GM18505 (cell line): Measurements from ENCODE around the gene OSBPL9.
"Not testable (repeated sequence)": the region's sequence is repeated elsewhere in the genome, so short reads cannot be mapped to it uniquely, and the experiment has no call there.

Experiments
- ATAC-seq: cut with Tn5 transposase; IDR thresholded peaks from one replicate; pipeline ENCODE4 v1.9.1; 2021; ENCODE audit not compliant: unreplicated experiment
- POLR2A ChIP-seq: IDR thresholded peaks from 4 replicates; pipeline ENCODE4 v1.6.1; 2011; ENCODE audit warnings: borderline replicate concordance; ENCODE audit not compliant: insufficient read depth, insufficient read length; ENCODE audit errors: extremely low read depth

Gene OSBPL9

DNA sequence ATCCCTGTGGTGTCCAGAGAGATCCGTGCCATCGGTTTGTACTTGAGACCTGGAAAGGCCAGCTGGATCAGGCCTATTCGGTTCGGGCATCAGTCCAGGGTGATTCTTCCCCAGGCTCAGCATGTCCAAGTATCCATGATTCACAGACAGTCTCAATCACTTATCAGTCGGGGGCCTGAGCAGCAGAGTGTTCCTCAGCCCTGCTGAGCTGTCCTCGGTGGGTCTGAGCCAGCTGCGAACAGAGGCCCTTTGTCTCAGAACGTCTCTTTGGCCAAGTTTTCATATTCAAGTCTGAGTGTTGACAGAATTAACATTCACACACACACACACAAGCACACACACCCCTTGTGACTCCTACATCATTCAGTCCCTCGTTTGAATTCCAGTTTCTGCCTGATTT is 33.4 kb upstream of the OSBPL9 start:
- no peak for ATAC-seq
- no peak for TF ChIP-seq POLR2A

DNA sequence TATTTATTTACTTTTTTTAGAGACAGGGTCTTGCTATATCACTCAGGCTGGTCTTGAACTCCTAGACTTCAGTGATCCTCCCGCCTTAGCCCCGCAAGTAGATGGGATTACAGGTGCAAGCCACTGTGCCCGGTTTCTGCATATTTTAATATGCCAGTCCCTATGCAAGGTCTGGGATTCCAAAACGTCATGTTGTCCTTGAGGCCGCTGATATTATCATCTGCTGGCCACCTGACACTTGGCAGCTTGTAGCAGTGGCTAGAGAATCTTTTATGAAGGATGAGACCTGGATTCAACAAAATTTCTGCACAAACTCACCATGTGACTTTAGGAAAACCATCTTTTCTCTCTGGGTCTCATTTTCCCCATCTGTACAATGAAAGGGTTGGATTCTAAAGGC is 32.9 kb upstream of the OSBPL9 start:
- no peak for TF ChIP-seq POLR2A
- ATAC-seq = no peak

DNA sequence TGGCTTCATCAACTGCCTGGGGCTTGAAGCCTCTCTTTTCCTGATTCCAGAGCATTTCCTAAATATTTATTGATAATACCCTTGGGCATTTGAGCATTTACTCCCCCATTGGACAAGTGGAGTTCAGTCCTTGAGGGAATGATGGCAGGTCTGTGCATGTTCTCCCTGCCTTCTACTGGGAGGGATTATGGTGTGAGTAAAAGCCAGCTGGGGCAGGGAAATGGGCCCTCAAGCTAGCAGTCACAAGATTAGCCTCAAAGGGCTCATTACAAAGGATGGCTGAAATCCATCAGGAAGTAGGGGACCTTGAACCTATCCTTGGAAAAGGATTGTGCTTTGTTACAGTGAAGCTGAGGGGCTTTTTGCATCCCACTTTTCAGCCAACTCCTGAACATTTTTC is 24.2 kb upstream of the OSBPL9 start:
- TF ChIP-seq POLR2A = no peak
- no peak for ATAC-seq

DNA sequence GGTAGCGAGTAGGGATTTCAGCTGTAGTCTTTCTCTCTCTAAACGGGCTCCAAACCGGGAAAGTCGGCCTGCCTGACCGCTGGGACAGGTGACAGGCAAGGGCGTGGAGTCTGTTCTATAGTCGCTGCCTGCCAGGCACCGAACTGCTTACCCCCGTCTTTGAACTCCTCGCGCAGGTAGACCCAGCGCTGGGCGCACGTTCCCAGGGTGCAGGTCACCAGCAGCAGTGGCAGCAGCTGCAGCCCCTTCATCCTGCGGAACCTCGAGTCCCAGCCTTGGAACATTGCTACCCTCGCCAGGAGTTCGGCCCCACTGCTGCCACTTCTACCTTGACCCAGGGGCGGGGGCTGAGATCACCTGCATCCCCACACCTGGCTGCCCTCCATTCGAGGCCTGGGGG is 22.2 kb upstream of the OSBPL9 start:
- no peak for ATAC-seq
- TF ChIP-seq POLR2A = no peak

DNA sequence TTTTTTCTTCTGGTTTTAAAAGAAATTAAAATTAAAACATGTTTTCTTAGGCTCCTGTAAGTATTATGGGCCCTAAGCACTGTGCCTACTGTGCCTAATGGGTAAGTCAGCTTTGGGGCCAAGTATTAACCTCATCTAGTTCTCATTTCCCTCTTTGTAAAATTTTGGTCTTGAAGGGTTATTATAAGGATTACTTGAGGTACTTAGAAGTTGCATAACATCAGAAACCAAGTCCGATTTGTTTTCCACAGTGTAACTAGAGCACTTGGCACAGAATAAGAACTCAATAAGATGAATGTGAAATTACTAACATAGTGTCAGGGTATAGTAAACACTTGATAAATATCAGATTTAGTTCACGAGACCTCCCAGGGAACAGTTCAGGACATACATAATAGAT is 16.4 kb upstream of the OSBPL9 start:
- ATAC-seq = no peak
- no peak for TF ChIP-seq POLR2A

DNA sequence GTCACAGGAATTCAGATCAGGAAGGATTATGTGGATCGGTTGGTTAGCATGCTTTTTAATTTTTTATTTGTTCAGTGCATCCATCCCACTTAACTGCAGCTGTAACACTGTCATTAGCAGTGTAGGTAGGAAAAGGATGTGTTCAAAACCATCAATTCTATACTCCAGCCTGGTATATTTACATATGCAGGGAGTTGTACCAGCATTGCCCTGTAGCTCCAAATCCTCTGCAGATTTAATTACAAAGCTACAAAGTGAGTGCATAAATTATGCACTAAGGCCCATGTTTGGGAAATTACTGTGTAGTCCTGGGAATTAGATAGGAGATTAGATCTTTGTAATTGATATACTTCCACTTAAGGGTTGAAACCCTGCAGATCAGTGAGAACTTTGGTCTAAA is 15.9 kb upstream of the OSBPL9 start:
- no peak for TF ChIP-seq POLR2A
- no peak for ATAC-seq

DNA sequence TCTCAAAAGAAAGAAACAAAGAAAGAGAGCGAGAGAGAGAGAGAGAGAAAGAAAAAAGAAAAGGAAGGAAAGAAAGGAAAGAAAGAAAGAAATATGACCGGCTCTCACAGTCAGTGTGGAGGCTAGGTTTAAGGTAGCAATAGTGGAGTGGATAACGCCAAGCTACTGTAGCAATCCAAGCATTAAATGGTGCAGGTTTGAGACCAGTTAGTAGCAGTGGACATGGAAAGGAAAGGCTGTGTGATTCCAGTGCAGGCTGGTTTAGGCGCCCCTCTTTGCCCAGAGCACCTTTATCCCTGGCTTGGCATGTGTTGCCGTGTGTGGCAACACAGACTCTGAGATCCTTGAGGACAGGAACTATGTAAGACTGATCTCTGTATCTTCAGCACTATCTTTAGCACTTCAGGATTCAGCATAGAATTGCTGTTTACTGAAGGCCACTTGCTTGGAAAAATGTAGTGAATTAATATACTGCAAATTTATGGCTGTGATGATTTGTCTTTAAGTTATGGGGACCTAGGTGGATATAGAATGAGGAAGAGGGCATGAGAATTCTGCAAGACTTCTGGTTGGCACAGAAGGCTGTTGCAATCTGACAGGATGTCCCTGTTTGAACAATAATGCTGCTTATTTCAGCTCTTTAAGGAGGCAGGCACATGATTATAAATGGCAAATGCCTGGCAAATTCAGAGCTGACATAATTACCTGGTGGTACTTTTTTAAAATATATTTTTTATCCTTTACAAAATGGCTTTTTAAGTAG is 10.8 kb upstream of the OSBPL9 start:
- no peak for ATAC-seq
- TF ChIP-seq POLR2A = no peak

DNA sequence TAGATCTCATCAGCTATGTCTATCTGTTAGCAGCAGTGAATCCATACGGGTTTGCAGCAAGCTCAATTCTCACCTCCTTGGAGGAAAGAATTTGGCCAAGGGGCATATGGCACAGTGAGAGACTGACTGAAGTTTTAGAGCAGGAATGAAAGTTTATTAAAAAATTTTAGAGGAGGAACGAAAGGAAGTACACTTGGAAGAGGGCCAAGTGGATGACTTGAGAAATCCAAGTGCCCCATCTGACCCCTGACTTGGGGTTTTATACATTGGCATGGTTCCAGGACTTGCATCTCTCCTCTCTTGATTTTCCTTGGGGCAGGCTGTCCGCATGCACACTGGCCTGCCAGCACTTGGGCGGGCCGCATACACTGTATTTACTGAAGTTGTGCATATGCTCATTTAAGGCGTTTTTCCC is 9.2 kb upstream of the OSBPL9 start:
- TF ChIP-seq POLR2A = no peak
- no peak for ATAC-seq

DNA sequence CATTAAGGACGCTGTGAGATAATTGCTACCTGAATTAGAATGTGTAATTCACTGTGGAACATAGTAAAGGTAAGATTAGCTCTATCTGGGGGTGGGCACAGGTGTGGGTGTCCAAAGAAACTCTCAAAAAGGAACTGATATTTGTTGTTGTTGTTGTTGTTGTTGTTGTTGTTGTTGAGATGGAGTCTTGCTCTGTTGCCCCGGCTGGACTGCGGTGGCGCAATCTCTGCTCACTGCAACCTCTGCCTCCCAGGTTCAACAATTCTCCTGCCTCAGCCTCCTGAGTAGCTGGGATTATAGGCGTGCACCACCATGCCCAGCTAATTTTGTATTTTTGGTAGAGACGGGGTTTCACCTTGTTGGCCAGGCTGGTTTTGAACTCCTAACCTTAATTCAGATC is 6.8 kb upstream of the OSBPL9 start:
- not testable (repeated sequence) for ATAC-seq

DNA sequence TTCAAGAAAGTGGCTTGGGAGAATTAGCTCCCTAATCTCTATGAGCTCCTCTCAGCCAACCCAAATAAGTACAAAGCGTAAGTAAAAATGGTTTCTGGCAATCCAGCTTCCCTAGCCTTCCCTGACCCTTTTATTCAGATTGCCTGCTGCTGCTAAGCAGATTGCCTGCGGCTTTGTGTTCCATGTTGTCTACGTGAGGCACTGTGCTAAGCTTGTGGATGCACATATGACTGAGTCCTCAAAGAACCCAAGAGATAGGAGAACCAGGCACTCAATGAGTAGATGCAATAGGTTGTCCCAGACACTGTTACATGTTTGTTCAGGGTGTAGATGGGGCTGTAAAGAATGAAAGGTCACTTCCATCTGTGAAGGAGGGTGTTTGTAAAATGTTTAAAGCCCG is 6.3 kb upstream of the OSBPL9 start:
- ATAC-seq = no peak
- no peak for TF ChIP-seq POLR2A

DNA sequence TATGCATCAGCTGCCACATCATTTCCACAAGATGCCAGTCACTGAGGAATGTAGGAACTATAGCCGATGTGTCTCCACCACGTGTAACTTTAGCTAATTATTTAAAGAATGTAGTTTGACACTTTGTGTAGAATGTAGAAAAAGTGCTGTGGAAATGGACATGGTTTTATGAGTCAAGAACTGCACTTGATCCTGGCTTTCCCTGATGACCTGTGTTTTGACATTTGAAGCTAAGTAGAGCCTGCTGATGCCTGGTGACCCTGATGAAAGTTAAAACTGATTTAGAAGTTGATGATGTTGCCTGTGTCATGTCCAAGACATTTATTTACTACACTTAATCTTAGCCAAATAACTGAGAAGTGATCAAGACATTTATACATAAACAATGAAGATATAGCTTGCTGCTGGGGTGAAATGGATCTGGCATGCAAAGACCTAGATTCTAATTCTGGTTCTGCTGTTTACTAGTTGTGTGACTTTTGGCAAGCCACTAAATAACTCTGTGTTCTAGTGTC is 4.4 kb upstream of the OSBPL9 start:
- no peak for TF ChIP-seq POLR2A
- no peak for ATAC-seq

DNA sequence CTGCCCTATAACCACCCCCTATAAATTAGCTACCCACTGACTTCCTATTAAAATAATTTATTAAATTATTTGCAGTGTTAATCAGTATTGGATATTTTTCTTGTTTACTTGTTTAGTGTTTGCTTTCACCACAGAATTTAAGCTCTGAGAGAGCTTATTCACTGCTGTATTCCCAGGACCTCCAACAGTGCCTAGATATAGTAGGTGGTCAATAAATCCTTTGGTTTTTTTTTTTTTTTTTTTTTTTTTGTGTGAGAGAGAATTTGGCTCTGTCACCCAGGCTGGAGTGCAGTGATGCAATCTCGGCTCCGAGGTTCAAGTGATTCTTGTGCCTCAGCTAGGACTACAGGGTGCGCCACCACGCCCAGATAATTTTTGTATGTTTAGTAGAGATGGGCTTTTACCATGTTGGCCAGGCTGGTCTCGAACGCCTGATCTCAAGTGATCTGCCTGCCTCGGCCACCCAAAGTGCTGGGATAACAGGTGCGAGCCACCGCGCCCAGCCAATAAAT is 1.1 kb upstream of the OSBPL9 start:
- ATAC-seq = no peak
- TF ChIP-seq POLR2A = no peak

DNA sequence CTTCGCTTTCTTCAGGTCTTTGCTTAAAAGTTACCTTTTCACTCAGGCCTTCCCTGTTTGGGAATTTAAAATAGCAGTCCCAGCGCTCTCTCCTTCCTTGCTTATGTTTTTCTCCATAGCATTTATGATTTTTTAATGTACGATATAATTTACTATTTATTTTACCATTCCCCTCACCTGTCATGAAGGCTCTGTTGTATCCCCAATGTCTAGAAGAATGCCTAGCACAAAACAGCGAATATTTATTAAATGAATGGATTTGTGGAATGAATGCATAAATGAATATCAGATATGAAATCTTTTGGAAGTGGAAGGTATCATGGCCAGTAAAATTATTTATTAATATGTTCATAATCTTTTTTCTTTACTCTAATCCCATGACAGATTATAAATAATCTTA is 402 bp upstream of the OSBPL9 start:
- ATAC-seq = no peak
- no peak for TF ChIP-seq POLR2A

DNA sequence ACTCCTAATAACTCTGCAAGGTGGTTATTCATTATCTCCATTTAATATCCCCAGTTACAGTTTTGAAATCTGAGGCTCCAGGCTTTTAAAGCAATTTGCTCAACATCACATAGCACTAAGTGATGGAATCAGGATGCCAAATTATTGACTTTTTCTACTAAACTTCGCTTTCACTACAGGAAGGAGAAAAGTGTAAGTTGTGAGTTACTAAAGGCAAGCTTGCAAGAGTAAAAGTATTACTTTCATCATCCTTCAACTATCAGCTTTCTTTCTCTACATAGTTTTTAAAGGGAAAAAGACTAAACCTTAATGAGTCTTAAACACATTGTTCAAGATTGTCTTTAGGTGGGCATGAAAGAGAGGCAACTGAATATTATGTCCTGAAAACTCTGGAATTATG is 1.8 kb downstream of the OSBPL9 start:
- TF ChIP-seq POLR2A = no peak
- ATAC-seq = no peak
